SK-N-SH (cell line): ENCODE results near the gene NUP62CL. TPM values are rescaled to one million over a fixed set of nuclear protein-coding genes. Genes with fewer than 3 reads are reported as not detected.

ENCODE experiments used
- CTCF ChIA-PET: fragments of 300-600, 350-600 bp; formaldehyde crosslinking; extraction: SDS; loops from one replicate; lab custom pipeline; 2021; lab: Yijun Ruan, JAX
- POLR2A ChIA-PET: fragments of 350-600 bp; sonication (Branson Sonifier 250); formaldehyde crosslinking; extraction: SDS; loops from one replicate; lab custom pipeline; 2020; ENCODE audit warnings: antibody characterized with exemption, inconsistent platforms; lab: Yijun Ruan, JAX
- DNase-seq: peaks from one replicate; pipeline ENCODE4 v3.0.0; 2012
- H2AFZ ChIP-seq: fragments of 200-600 bp; sonication (generic); 2 replicates; pipeline ENCODE4 v1.8.1; 2016; ENCODE audit warnings: antibody characterized with exemption, mild to moderate bottlenecking, low read depth
- H3F3A ChIP-seq: fragments of 200-600 bp; sonication (generic); replicated peaks from 2 replicates; pipeline ENCODE3; 2016; ENCODE audit warnings: antibody characterized with exemption, mild to moderate bottlenecking; ENCODE audit not compliant: insufficient read depth
- H3K27ac ChIP-seq, 2 experiments: fragments of 200-500 bp in 1 of 2; fragments of 200-600 bp in 1 of 2; sonication (Bioruptor generic) in 1 of 2; sonication (generic), shearing (Covaris generic) in 1 of 2; 2 replicates each; pipeline versions ENCODE4 v1.5.1 to v1.6.1; 2014 to 2016; ENCODE audit warnings: low read depth in 2 of 2, inconsistent platforms in 1 of 2, low read length in 1 of 2, mild to moderate bottlenecking in 1 of 2, mixed read lengths in 1 of 2
- H3K27me3 ChIP-seq: fragments of 200-600 bp; sonication (generic), shearing (Covaris generic); 2 replicates; pipeline ENCODE4 v1.6.1; 2016; ENCODE audit warnings: mixed run types; ENCODE audit not compliant: insufficient read depth
- H3K36me3 ChIP-seq, 2 experiments: fragments of 200-500 bp in 1 of 2; fragments of 200-600 bp in 1 of 2; sonication (Bioruptor generic) in 1 of 2; sonication (generic) in 1 of 2; replicated peaks in 1 of 2; 2 replicates each; pipeline versions ENCODE3 to v1.5.1; 2014 to 2016; ENCODE audit warnings: low read length in 1 of 2, mild to moderate bottlenecking in 1 of 2; ENCODE audit not compliant: insufficient read depth in 2 of 2, control insufficient read depth in 1 of 2
- H3K4me1 ChIP-seq, 2 experiments: fragments of 200-500 bp in 1 of 2; fragments of 200-600 bp in 1 of 2; sonication (Bioruptor generic) in 1 of 2; sonication (generic), shearing (Covaris generic) in 1 of 2; 2 replicates each; pipeline versions ENCODE4 v1.5.1 to v1.6.1; 2014 to 2016; ENCODE audit warnings: low read depth in 1 of 2, low read length in 1 of 2, mixed run types in 1 of 2; ENCODE audit not compliant: insufficient read depth in 2 of 2, control insufficient read depth in 1 of 2
- H3K4me2 ChIP-seq: fragments of 200-600 bp; sonication (generic), shearing (Covaris generic); 2 replicates; pipeline ENCODE4 v1.6.1; 2017; ENCODE audit warnings: mixed run types
- H3K4me3 ChIP-seq, 2 experiments: fragments of 200-500 bp in 1 of 2; fragments of 200-600 bp in 1 of 2; sonication (Bioruptor generic) in 1 of 2; sonication (generic), shearing (Covaris generic) in 1 of 2; 2 replicates each; pipeline versions ENCODE4 v1.5.1 to v1.8.1; 2014 to 2016; ENCODE audit warnings: low read depth in 2 of 2, inconsistent platforms in 1 of 2, low read length in 1 of 2, mild to moderate bottlenecking in 1 of 2, mixed read lengths in 1 of 2, moderate library complexity in 1 of 2
- H3K79me2 ChIP-seq: fragments of 200-600 bp; sonication (generic); 2 replicates; pipeline ENCODE4 v1.8.1; 2017; ENCODE audit warnings: mild to moderate bottlenecking; ENCODE audit not compliant: insufficient read depth
- H3K9ac ChIP-seq: fragments of 200-600 bp; sonication (generic); 2 replicates; pipeline ENCODE4 v1.6.1; 2017; ENCODE audit warnings: mixed run types
- H3K9me2 ChIP-seq: fragments of 200-600 bp; sonication (generic); 2 replicates; pipeline ENCODE4 v1.6.1; 2017; ENCODE audit warnings: mixed run types
- H3K9me3 ChIP-seq: fragments of 200-600 bp; sonication (generic); 2 replicates; pipeline ENCODE4 v1.6.1; 2017; ENCODE audit warnings: mixed run types, mild to moderate bottlenecking, moderate library complexity
- H4K20me1 ChIP-seq: fragments of 200-600 bp; sonication (generic); 2 replicates; pipeline ENCODE4 v1.6.1; 2017; ENCODE audit warnings: mild to moderate bottlenecking, mixed run types; ENCODE audit not compliant: insufficient read depth
- ELF1 ChIP-seq: IDR thresholded peaks from 2 replicates; pipeline ENCODE4 v1.4.0; 2012
- EZH2phosphoT487 ChIP-seq: fragments of 200-600 bp; sonication (generic); IDR thresholded peaks from 2 replicates; pipeline ENCODE4 v1.6.1; 2017; ENCODE audit warnings: low read depth, mixed run types, mild to moderate bottlenecking, antibody characterized with exemption, moderate library complexity, borderline replicate concordance
- GABPA ChIP-seq: IDR thresholded peaks from 2 replicates; pipeline ENCODE4 v1.4.0; 2012; ENCODE audit warnings: low read depth, mild to moderate bottlenecking
- GATA2 ChIP-seq: sonication (generic); formaldehyde crosslinking; IDR thresholded peaks from 2 replicates; pipeline ENCODE4 v1.5.0; 2020; ENCODE audit warnings: mild to moderate bottlenecking, missing genetic modification reagents
- MEF2A ChIP-seq: IDR thresholded peaks from 2 replicates; pipeline ENCODE4 v1.4.0; 2012; ENCODE audit warnings: low read depth, borderline replicate concordance
- NRF1 ChIP-seq: IDR thresholded peaks from 2 replicates; pipeline ENCODE4 v1.6.1; 2012; ENCODE audit warnings: low read depth, mild to moderate bottlenecking, low read length
- PBX3 ChIP-seq: IDR thresholded peaks from 2 replicates; pipeline ENCODE4; 2012
- RAD21 ChIP-seq: IDR thresholded peaks from 2 replicates; pipeline ENCODE4 v1.6.1; 2012; ENCODE audit warnings: mild to moderate bottlenecking, low read length
- REST ChIP-seq: IDR thresholded peaks from 2 replicates; pipeline ENCODE4 v1.6.1; 2012; ENCODE audit warnings: mild to moderate bottlenecking, low read depth, low read length, moderate library complexity
- RFX5 ChIP-seq: IDR thresholded peaks from 2 replicates; pipeline ENCODE4 v1.6.1; 2012; ENCODE audit warnings: mild to moderate bottlenecking, improper control_type of control experiment, low read length
- RXRA ChIP-seq: IDR thresholded peaks from 2 replicates; pipeline ENCODE4 v1.4.0; 2012; ENCODE audit warnings: low read depth, mild to moderate bottlenecking, borderline replicate concordance
- SIN3A ChIP-seq: IDR thresholded peaks from 2 replicates; pipeline ENCODE4 v1.6.1; 2012; ENCODE audit warnings: low read depth, mild to moderate bottlenecking, low read length, moderate library complexity, borderline replicate concordance
- SMC3 ChIP-seq: IDR thresholded peaks from 2 replicates; pipeline ENCODE4 v1.6.1; 2012; ENCODE audit warnings: low read depth, low read length, improper control_type of control experiment
- TAF1 ChIP-seq: IDR thresholded peaks from 2 replicates; pipeline ENCODE4 v1.6.1; 2012; ENCODE audit warnings: low read depth, mild to moderate bottlenecking, low read length, moderate library complexity, borderline replicate concordance
- TCF12 ChIP-seq: IDR thresholded peaks from 2 replicates; pipeline ENCODE4 v1.4.0; 2012
- TEAD4 ChIP-seq: IDR thresholded peaks from 2 replicates; pipeline ENCODE4 v1.4.0; 2012; ENCODE audit warnings: mild to moderate bottlenecking, borderline replicate concordance; ENCODE audit not compliant: insufficient read depth
- YY1 ChIP-seq: IDR thresholded peaks from 2 replicates; pipeline ENCODE4 v1.4.0; 2012; ENCODE audit warnings: low read depth, mild to moderate bottlenecking
- WGBS: methylation state at CpG from one replicate; pipeline ENCODE4 v1.1.6; 2017; ENCODE audit warnings: low lambda C conversion rate; 5-methylcytosine and 5-hydroxymethylcytosine counted together
- polyA plus RNA-seq, 3 experiments: library from polyadenylated mRNA; depleted of rRNA; stranded (reverse); fragments of >200 nt; gene quantifications; 2 replicates each; pipeline ENCODE4 v1.2.3, GENCODE V29; 2012
- TF ChIP-seq, protein P1 (sequence below): IDR thresholded peaks from 2 replicates; pipeline ENCODE4 v1.4.0; 2012; ENCODE audit warnings: low read depth, borderline replicate concordance

The NUP62CL gene
- polyA plus RNA-seq, 1 of the 3 experiments (the other 2 are of a cell fraction): 3.3 TPM

- H3K9me2 ChIP-seq: no peaks in the 10 kb centered on the region
- H3K9ac ChIP-seq: no peak overlapping the region
- no peak overlapping the region for H2AFZ ChIP-seq
- ChIA-PET POLR2A (no interaction called here), CTCF (no interaction called here)
- peaks cover 10% of the 10 kb centered on the region; the same call in 1 of the 2 replicates for H3K27me3 ChIP-seq
- H3K9me3 ChIP-seq: no peaks in the 10 kb centered on the region
- no peaks in the 10 kb centered on the region for H3K36me3 ChIP-seq
- no peak overlapping the region for H3K4me3 ChIP-seq
- TF ChIP-seq TEAD4 (no peak), GABPA (no peak), SIN3A (no peak), SMC3 (no peak), YY1 (no peak), RAD21 (no peak), EZH2phosphoT487 (no peak), MEF2A (no peak), TCF12 (no peak), TAF1 (no peak), ELF1 (no peak), NRF1 (no peak)
- H3K79me2 ChIP-seq: no peaks in the 10 kb centered on the region
- no peaks in the 10 kb centered on the region for H3F3A ChIP-seq
- 52% methylated on average over 1 of the region's 1 CpG for WGBS
- no peaks in the 10 kb centered on the region for H4K20me1 ChIP-seq
- H3K4me2 ChIP-seq: no peak overlapping the region
- no peak for DNase-seq
- no peak overlapping the region for H3K27ac ChIP-seq
- H3K4me1 ChIP-seq: no peaks in the 10 kb centered on the region; a peak in 1 of 4 replicates
Observed at GRCh38 chrX:107213477-107213876, 7.2 kb upstream of the NUP62CL start.

DNA sequence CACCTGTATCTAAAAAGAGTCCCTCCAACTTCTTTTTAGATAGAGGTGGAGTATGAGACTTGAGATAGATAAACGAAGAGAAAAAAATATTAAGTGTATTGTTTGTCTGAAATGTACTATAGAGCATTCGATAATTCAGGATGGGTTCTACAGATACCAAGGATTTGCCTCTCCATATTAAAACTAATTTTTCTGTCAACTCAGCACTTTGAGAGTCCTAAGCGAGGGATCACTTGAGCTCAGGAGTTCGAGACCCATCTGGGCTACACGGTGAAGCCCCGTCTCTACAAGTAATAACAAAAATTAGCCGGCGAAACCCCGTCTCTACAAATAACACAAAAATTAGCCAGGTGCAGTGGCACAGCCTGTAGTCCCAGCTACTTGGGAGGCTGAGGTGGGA is 1.7 kb upstream of the NUP62CL start:
- Histone ChIP-seq H3K4me1 (no peaks in the 10 kb centered on the region), H3K9me3 (no peaks in the 10 kb centered on the region), H4K20me1 (no peaks in the 10 kb centered on the region), H2AFZ (no peak overlapping the region), H3K4me3 (no peak overlapping the region), H3K36me3 (no peaks in the 10 kb centered on the region), H3K27me3 (peaks cover 11% of the 10 kb centered on the region; the same call in 1 of the 2 replicates), H3K9ac (no peak overlapping the region), H3K79me2 (no peaks in the 10 kb centered on the region), H3F3A (no peaks in the 10 kb centered on the region), H3K27ac (no peak overlapping the region), H3K4me2 (no peak overlapping the region), H3K9me2 (no peaks in the 10 kb centered on the region)
- ChIA-PET CTCF (no interaction called here), POLR2A (no interaction called here)
- TF ChIP-seq GABPA (no peak), ELF1 (no peak), MEF2A (no peak), TAF1 (no peak), YY1 (no peak), RXRA (no peak), EZH2phosphoT487 (no peak), GATA2 (CRISPR knock-in tag) (no peak), NRF1 (no peak), REST (no peak), RFX5 (no peak), PBX3 (no peak)
- TF ChIP-seq, protein P1, sequence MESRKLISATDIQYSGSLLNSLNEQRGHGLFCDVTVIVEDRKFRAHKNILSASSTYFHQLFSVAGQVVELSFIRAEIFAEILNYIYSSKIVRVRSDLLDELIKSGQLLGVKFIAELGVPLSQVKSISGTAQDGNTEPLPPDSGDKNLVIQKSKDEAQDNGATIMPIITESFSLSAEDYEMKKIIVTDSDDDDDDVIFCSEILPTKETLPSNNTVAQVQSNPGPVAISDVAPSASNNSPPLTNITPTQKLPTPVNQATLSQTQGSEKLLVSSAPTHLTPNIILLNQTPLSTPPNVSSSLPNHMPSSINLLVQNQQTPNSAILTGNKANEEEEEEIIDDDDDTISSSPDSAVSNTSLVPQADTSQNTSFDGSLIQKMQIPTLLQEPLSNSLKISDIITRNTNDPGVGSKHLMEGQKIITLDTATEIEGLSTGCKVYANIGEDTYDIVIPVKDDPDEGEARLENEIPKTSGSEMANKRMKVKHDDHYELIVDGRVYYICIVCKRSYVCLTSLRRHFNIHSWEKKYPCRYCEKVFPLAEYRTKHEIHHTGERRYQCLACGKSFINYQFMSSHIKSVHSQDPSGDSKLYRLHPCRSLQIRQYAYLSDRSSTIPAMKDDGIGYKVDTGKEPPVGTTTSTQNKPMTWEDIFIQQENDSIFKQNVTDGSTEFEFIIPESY: no peak
- DNase-seq: no peak
- WGBS: 46% methylated on average over 8 of the region's 9 CpGs
